Liver (tissue), 3 donors: ENCODE measurements around the gene SLC7A11.

Experiments used
- EGR1 ChIP-seq, 2 donors: IDR thresholded peaks; 2 replicates each; pipeline ENCODE4 v1.6.1; 2016 to 2018; ENCODE audit warnings: antibody characterized with exemption in 2 of 2, low read depth in 2 of 2
- FOXA1 ChIP-seq: IDR thresholded peaks from 2 replicates; pipeline ENCODE4 v1.6.1; 2016; ENCODE audit warnings: antibody characterized with exemption
- FOXA2 ChIP-seq: IDR thresholded peaks from 2 replicates; pipeline ENCODE4 v1.6.1; 2016; ENCODE audit warnings: antibody characterized with exemption
- GABPA ChIP-seq, 2 donors: IDR thresholded peaks in 1 of 2; conservative IDR thresholded peaks in 1 of 2; 2 replicates each; pipeline ENCODE4 v1.6.1; 2016; ENCODE audit warnings: antibody characterized with exemption in 2 of 2, mild to moderate bottlenecking in 1 of 2, moderate library complexity in 1 of 2
- JUND ChIP-seq, 2 donors: IDR thresholded peaks; 2 replicates each; pipeline ENCODE4 v1.6.1; 2016; ENCODE audit warnings: antibody characterized with exemption in 2 of 2
- RAD21 ChIP-seq, 2 donors: IDR thresholded peaks; 2 replicates each; pipeline ENCODE4 v1.6.1; 2016; ENCODE audit warnings: antibody characterized with exemption in 2 of 2, mild to moderate bottlenecking in 2 of 2
- RXRA ChIP-seq, 2 donors: IDR thresholded peaks; 2 replicates each; pipeline ENCODE4 v1.6.1; 2017 to 2018; ENCODE audit warnings: antibody characterized with exemption in 2 of 2, mild to moderate bottlenecking in 1 of 2
- SP1 ChIP-seq: IDR thresholded peaks from 2 replicates; pipeline ENCODE4 v1.6.1; 2018; ENCODE audit warnings: antibody characterized with exemption, mild to moderate bottlenecking
- TAF1 ChIP-seq: conservative IDR thresholded peaks from 2 replicates; pipeline ENCODE4 v1.6.1; 2016; ENCODE audit warnings: antibody characterized with exemption, mild to moderate bottlenecking
- YY1 ChIP-seq: IDR thresholded peaks from 2 replicates; pipeline ENCODE4 v1.6.1; 2016; ENCODE audit warnings: antibody characterized with exemption, mild to moderate bottlenecking
- TF ChIP-seq, protein P1 (sequence below): fragments of 150-350 bp; IDR thresholded peaks from 2 replicates; pipeline ENCODE4 v1.5.1; 2017; ENCODE audit warnings: improper control_type of control experiment, low read depth, low read length; ENCODE audit not compliant: missing input control
- TF ChIP-seq, protein P2 (sequence below): IDR thresholded peaks from 2 replicates; pipeline ENCODE4 v1.6.1; 2016; ENCODE audit warnings: antibody characterized with exemption, mild to moderate bottlenecking
- TF ChIP-seq, protein P3 (sequence below): IDR thresholded peaks from 2 replicates; pipeline ENCODE4 v1.6.1; 2016; ENCODE audit warnings: antibody characterized with exemption
- TF ChIP-seq, protein P4 (sequence below): IDR thresholded peaks from 2 replicates; pipeline ENCODE4 v1.6.1; 2016; ENCODE audit warnings: antibody characterized with exemption
- donor health status: healthy.
- donor health status: healthy.

DNA sequence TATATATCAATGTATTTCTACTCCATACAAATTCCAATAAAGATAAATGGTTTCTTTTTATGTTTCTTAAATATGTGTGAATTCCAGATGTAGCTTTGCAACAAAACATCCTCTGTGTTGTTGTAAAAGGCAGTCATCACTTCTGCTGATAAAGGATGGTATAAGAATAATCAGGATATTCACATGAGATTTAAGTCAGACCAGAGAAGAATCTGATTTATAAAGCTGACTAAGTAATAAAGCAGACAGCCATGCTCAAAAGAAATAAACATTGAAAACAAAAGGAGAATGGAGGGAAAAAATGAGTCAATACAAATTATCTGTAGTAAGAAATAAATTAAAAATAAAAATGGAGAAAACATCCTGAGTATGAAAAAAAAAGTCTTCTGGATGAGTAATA, 27.0 kb upstream of the SLC7A11 start:
- TF ChIP-seq, protein P1, sequence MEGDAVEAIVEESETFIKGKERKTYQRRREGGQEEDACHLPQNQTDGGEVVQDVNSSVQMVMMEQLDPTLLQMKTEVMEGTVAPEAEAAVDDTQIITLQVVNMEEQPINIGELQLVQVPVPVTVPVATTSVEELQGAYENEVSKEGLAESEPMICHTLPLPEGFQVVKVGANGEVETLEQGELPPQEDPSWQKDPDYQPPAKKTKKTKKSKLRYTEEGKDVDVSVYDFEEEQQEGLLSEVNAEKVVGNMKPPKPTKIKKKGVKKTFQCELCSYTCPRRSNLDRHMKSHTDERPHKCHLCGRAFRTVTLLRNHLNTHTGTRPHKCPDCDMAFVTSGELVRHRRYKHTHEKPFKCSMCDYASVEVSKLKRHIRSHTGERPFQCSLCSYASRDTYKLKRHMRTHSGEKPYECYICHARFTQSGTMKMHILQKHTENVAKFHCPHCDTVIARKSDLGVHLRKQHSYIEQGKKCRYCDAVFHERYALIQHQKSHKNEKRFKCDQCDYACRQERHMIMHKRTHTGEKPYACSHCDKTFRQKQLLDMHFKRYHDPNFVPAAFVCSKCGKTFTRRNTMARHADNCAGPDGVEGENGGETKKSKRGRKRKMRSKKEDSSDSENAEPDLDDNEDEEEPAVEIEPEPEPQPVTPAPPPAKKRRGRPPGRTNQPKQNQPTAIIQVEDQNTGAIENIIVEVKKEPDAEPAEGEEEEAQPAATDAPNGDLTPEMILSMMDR, result no peak
- TF ChIP-seq TAF1 (no peak), RAD21 (IDR thresholded peaks at IDR 0.05) (no peak), EGR1 (IDR thresholded peaks at IDR 0.05; ENCODE audit: low read depth in 2 of 2) (no peak), SP1 (no peak), RXRA (IDR thresholded peaks at IDR 0.05) (no peak), FOXA1 (no peak), YY1 (no peak), GABPA (IDR thresholded peaks at IDR 0.05 in 1 of 2, conservative IDR thresholded peaks at IDR 0.05 in 1 of 2) (no peak), JUND (IDR thresholded peaks at IDR 0.05) (no peak), FOXA2 (no peak)
- TF ChIP-seq, protein P2, sequence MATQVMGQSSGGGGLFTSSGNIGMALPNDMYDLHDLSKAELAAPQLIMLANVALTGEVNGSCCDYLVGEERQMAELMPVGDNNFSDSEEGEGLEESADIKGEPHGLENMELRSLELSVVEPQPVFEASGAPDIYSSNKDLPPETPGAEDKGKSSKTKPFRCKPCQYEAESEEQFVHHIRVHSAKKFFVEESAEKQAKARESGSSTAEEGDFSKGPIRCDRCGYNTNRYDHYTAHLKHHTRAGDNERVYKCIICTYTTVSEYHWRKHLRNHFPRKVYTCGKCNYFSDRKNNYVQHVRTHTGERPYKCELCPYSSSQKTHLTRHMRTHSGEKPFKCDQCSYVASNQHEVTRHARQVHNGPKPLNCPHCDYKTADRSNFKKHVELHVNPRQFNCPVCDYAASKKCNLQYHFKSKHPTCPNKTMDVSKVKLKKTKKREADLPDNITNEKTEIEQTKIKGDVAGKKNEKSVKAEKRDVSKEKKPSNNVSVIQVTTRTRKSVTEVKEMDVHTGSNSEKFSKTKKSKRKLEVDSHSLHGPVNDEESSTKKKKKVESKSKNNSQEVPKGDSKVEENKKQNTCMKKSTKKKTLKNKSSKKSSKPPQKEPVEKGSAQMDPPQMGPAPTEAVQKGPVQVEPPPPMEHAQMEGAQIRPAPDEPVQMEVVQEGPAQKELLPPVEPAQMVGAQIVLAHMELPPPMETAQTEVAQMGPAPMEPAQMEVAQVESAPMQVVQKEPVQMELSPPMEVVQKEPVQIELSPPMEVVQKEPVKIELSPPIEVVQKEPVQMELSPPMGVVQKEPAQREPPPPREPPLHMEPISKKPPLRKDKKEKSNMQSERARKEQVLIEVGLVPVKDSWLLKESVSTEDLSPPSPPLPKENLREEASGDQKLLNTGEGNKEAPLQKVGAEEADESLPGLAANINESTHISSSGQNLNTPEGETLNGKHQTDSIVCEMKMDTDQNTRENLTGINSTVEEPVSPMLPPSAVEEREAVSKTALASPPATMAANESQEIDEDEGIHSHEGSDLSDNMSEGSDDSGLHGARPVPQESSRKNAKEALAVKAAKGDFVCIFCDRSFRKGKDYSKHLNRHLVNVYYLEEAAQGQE, result no peak
- TF ChIP-seq, protein P3, sequence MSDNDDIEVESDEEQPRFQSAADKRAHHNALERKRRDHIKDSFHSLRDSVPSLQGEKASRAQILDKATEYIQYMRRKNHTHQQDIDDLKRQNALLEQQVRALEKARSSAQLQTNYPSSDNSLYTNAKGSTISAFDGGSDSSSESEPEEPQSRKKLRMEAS, result no peak
- TF ChIP-seq, protein P4, sequence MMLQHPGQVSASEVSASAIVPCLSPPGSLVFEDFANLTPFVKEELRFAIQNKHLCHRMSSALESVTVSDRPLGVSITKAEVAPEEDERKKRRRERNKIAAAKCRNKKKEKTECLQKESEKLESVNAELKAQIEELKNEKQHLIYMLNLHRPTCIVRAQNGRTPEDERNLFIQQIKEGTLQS, result no peak
